Astrocyte (in vitro differentiated cells and primary cell): ENCODE results near the gene DNM1.

Experiments used
- EZH2 ChIP-seq: IDR thresholded peaks from 2 replicates; pipeline ENCODE4 v1.6.1; 2012; ENCODE audit warnings: mild to moderate bottlenecking, low read length, inconsistent platforms; ENCODE audit not compliant: insufficient read depth
- TF ChIP-seq, protein P1 (sequence below): IDR thresholded peaks from 2 replicates; pipeline ENCODE4 v1.5.1; 2011; ENCODE audit warnings: low read depth, mild to moderate bottlenecking, inconsistent platforms, low read length, moderate library complexity; ENCODE audit not compliant: insufficient read depth

DNA sequence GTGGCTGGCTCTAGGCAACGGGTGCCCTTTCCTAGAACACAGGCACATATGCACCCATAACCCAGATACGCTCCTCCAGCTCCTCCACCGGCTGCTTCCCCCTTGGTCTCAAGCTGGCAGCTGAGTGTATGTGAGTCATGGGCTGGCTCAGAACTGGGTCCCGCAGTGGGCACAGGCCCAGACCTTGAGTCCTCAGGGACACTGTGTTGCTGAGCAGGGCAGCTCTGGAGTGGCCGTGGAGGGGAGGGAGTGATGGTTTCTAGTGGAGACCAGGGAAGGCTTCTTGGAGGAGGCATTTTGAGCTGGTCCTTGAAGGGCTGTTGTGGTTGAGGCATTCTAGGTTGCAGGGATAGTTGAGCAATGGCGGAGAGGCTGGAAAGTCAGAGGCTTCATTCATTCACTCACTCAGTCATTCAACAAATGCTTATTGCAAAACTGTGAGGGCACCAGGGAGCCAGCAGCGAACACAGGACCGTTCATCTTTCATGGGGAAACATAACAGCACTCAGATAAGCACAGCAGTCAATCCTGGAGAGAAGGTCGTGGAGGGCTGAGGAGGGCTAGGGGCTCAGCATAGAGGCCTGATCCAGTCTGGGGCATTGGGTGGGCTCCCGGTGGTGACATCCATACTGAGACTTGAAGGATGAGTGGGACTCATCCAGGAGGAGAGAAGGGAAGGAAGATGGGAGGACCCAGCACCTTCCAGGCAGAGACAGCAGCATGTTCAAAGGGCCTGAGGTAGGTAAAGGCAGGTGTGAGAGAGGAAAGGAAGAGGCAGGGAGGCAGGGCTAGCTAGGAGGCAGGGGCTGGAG lies 40.8 kb upstream of the DNM1 start:
- TF ChIP-seq, protein P1, sequence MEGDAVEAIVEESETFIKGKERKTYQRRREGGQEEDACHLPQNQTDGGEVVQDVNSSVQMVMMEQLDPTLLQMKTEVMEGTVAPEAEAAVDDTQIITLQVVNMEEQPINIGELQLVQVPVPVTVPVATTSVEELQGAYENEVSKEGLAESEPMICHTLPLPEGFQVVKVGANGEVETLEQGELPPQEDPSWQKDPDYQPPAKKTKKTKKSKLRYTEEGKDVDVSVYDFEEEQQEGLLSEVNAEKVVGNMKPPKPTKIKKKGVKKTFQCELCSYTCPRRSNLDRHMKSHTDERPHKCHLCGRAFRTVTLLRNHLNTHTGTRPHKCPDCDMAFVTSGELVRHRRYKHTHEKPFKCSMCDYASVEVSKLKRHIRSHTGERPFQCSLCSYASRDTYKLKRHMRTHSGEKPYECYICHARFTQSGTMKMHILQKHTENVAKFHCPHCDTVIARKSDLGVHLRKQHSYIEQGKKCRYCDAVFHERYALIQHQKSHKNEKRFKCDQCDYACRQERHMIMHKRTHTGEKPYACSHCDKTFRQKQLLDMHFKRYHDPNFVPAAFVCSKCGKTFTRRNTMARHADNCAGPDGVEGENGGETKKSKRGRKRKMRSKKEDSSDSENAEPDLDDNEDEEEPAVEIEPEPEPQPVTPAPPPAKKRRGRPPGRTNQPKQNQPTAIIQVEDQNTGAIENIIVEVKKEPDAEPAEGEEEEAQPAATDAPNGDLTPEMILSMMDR: no peak
- TF ChIP-seq EZH2: no peak
